DMS114 treated with DMSO at 0.1 percent for 48 hours (cell line): Measurements from ENCODE around the gene POLG.

Experiments
- DNase-seq: peaks from one replicate; lab custom pipeline; 2025; ENCODE audit not compliant: unreplicated experiment; lab: John Stamatoyannopoulos, UW

Gene POLG

DNA sequence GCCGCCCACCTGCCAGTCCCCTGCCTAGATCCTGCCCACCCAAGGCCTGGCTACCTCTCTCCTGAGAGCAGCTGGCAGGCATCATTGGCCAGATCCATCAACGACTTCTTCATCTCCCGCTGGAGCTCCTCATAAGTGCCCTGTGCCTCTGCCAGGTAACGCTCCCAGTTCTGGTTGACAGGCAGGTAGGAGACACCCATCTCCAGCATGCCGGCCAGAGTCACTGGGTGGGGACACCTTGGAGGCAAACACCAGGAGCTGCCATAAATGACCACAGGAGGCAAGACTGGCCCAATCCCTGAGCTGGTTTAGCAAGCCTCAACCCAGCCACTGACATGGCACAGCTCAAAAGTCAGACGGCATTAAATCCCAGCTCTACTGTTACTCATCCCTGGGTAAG lies 7.5 kb downstream of the POLG start:
- DNase-seq, result no peak

DNA sequence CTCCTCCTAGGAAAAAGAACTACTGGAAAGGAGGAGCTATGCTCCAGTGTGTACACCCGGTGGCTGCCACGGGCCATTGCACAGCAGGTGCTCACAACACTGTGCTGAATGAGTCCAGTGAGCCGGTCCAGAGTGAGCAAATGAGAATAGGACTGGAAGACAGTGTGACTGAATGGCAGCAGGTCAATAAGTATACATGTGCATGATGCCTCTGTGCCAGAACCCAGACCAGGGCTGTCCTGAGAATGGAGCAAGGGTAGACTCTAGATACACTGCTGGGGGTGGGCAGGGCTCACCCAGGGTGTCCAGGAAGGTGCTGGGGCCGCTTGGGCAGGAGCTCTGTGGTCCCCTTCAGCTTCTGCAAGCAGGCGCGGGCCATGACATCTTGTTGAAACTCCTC lies 8.3 kb downstream of the POLG start:
- DNase-seq, result no peak

DNA sequence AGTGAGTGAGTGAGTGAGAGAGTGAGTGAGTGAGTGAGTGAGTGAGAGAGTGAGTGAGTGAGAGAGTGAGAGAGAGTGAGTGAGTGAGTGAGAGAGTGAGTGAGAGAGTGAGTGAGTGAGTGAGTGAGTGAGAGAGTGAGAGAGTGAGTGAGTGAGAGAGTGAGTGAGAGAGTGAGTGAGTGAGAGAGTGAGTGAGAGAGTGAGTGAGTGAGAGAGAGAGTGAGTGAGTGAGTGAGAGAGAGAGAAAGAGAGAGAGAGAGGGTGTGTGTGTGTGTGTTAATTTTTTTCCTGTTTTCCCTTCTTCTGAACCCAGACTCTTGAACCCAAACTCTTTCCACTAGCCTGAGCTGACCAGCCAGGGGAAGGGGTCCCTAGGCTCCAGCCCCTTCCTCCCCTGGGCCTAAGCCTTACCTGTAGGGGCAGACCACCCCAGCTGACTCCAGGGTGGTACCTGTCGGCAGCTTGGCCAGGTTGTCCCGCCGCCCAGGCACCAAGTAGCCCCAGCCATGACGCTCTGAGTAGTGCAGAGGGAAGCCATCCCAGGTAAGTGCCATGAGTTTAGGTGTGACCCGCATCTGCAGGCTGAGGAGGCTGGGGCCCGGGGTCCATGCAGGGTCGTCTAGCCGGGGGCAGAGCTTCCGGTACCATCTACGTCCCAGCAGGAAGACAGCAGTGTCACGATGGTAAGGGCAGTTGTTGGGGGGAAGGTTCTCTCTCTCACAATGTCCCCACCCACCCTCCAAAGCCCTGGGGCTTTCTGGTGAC lies 9.4 kb downstream of the POLG start:
- DNase-seq, result no peak

DNA sequence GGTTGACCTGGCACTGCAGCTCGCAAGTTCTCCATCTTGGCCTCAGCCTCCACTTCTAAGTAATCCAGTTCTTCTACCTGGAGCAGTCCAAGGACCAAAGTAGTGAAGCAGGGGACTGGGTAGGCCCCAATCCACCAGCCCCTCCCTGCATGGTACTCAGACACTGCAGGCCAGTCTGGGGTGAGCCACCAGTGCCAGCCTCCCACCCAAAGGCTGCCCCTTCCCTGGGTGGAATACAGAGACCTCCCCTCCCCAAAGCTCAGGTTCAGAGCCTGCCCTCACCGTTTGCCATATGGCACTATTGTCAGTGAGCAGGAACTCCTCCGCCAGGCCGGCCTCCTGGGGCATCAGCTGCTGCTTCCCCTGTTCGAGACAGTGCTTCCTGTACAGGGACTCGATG lies 10.8 kb downstream of the POLG start:
- no peak for DNase-seq

DNA sequence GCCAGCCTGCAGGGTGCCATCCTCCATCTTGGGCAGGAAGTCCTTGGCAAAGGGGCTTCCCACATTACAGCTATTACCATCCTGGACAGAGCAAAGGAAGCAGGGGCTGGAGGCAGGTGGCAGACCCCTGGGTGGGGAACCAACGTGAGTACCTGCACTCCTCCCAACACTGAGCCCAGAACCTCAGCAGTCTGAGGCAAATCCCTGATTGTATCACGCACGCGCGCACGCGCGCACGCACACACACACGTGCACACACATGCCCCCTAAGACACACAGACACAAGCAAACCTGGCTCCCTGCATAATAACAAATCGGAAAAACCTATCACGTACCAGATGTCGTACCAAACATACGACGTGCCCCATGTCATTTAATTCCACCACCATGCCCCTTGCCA lies 11.8 kb downstream of the POLG start:
- DNase-seq, result no peak

DNA sequence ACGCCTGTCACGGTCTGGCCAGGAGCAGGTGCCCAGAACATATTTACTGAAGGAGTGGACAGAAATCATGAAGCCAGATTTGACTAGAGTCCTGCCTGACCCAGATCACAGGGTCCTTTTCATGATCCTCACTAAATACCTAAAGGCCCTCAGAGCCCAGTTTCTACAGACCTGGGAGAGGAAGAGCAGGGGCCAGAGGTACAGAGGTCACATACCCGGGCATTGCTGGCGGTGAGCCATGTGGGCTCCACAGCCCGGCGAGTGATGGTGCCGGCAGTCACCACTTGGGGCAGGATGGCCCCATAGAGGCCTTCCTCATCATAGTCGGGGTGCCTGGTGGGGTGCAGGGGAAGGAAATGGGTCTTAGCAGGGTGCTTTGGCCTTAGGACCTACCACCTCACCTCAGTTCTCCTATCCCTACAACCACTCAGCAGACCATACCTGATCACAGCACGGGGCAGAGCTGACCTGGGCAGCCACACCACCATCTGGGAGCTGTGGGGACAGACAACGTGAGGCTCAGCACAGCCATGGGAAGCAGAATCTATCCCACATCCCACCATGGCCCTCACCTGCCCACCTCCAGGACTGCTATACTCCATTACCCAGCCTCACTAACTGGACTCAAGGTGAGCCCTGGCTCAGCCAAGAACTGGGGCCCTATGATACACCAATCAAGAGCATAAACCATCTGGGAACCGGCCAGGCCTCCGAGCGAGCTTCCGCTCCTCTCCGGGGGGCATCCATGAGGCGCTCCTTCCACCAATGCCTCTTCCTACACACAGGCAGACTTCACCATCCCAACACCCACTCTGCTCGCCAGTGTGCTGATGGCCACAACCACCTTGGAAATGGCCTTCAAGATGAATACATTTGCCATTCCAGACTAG lies 12.9 kb downstream of the POLG start:
- DNase-seq, result no peak

DNA sequence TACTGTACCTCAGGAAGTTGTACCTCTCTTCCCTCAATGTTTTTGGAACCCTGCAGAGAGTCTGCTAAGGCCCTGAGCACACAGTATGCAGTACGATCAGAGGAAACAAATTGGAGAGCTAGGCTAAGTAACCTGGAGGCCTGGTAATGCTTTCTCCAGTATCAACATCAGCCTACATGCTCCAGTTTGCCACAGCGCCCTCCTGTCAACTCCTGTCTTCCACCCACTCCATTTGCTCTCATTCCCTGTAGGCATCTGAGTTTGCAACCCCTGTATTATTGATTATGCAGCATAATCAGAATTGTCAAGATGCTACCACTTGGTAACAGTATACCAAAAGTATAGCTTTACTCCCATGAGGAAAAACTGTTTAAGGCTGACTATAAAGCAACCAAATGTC lies 14.4 kb downstream of the POLG start:
- DNase-seq, result no peak

- DNase-seq, result no peak
Observed at GRCh38 chr15:89319678-89320077, 14.9 kb downstream of the POLG start.

DNA sequence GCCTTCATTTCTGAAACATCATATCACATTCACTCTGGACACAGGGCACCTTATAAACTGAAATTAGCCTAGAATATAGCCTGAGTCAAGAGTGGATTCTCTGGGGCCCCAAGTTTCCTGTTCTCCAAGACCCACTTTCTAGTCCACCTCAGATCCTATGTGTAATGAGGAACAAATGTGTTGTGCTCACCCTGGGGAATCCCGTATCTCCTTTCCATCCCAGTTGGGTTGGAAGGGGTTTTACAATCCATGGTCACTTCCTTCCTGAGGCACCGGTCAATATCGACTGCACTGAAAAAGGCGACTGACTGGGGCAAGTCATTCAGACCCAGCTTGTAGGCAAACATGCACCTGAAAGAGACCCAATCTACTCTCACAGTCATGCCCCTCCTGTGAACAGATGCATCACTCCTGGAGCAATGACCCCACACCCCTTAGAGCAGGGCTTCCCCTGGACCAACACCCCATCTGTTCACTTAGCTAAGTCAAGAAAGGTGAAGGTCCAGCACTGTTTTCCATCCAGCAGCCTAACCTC lies 17.4 kb downstream of the POLG start:
- DNase-seq, result no peak

GRCh38 chr15:89316504-89316903 lies 18.1 kb downstream of the POLG start:
- no peak for DNase-seq

- no peak for DNase-seq
Observed at GRCh38 chr15:89315375-89315929, 19.2 kb downstream of the POLG start.

DNA sequence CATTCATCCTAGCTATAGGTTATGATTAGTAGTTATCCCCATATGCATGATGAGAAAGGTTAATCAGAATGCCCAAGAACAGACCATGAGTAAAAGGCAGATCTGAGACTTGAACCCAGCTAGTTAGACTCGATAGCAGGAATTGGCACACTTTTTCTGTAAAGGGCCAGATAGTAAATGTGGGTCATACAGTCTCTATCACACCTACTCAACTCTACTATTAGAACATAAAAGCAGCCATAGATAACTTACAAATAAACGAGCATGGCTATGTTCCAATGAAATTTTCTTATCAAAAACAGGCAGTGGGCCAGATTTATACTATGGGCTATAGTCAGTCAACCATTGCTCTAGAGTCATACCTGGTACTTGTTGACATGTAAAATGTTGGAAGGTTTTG lies 24.6 kb downstream of the POLG start:
- no peak for DNase-seq

DNA sequence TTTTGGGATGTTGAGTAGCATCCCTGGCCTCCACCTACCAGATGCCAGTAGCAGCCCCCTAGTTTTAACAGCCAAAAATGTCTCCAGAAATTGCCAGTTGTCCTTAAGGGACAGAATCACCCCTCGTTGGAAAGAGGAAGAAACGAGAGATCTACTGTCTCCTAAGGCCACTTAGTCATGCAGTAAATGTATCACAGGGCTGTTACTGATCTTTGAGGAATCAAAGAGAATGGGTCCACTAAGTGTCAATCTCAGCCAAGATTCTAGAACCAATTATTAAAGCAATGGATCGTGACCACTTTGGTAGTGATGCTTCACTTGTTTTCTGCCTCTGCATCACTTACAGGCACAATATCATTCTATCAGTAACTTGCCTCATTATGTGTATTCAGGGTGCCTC lies 26.4 kb downstream of the POLG start:
- DNase-seq, result no peak

- no peak for DNase-seq
Observed at GRCh38 chr15:89307791-89308190, 26.8 kb downstream of the POLG start.

DNA sequence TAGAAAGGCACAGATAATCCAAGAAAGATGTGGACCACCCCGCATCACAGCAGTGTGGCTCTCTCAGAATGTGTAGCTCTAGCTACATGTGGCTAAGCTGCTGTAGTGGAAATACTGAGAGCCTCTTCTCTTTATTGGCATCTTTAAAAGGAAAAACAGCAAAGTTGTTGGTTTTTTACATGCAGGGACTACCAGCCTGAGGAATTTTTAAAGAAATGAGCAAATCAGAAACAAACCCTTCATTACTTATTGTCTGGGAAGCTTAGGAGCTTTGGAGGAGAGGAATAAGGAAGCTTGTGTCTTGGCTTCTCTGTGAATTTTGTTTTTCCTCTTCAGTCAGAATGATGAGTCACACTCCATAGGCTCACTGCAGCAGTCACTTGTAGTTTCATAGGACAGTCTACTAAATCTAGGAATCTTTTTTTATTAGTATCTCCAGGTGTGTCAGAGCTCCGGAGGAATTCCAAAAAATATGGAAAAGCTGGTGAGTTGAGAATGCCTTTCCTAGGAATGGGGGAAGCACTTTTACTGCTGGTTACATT lies 27.5 kb downstream of the POLG start:
- DNase-seq, result no peak

- no peak for DNase-seq
Observed at GRCh38 chr15:89305395-89305794, 29.2 kb downstream of the POLG start.

DNA sequence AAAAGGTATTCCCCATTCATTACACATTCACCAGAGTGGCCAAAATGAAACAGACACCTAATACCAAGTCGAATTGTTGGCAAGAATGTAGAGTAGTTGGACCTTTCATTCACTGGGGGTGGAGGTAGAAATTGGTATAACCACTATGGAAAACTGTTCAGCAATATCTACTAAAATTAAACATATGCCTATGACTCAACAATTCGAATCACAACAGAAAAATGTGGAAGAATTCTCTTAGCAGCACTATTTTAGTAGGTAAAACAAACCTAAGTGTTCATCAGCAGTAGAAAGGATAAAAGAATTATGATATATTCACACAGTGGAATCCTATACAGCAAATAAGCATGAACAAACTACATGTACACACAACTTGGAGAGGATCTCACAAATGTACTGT lies 30.6 kb downstream of the POLG start:
- DNase-seq, result no peak

- DNase-seq, result no peak
Observed at GRCh38 chr15:89301304-89302089, 33.1 kb downstream of the POLG start.

DNA sequence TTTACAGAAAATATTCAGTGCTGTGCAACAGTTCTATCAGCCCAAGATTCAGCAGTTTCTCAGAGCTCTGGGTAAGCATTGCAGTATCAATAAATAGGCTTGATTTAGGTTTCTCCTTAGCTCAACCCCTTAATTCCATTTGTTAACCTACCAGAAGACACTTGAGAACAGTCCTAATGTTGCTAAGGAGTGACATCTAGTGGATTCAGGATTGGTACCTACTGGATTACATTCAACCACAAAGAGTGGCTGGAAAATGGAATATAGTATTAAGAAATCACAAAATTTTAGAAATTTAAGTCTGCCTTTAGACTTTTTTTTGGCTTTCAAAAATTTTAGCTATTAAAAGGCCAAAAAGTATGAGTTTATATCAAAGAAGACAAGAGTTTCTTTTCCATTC lies 34.7 kb downstream of the POLG start:
- DNase-seq, result peak; percentile 51

- DNase-seq, result no peak
Observed at GRCh38 chr15:89293012-89293411, 41.6 kb downstream of the POLG start.

GRCh38 chr15:89291934-89292438 lies 42.6 kb downstream of the POLG start:
- no peak for DNase-seq
